NCI-H446 (cell line): ENCODE data around the gene EEF1E1.
A peak's percentile ranks its signal among the peaks of the same experiment; 100 is the strongest.

Experiments used
- DNase-seq, 2 experiments: peaks; one replicate each; lab custom pipeline; 2025; lab: John Stamatoyannopoulos, UW

Gene EEF1E1

DNA sequence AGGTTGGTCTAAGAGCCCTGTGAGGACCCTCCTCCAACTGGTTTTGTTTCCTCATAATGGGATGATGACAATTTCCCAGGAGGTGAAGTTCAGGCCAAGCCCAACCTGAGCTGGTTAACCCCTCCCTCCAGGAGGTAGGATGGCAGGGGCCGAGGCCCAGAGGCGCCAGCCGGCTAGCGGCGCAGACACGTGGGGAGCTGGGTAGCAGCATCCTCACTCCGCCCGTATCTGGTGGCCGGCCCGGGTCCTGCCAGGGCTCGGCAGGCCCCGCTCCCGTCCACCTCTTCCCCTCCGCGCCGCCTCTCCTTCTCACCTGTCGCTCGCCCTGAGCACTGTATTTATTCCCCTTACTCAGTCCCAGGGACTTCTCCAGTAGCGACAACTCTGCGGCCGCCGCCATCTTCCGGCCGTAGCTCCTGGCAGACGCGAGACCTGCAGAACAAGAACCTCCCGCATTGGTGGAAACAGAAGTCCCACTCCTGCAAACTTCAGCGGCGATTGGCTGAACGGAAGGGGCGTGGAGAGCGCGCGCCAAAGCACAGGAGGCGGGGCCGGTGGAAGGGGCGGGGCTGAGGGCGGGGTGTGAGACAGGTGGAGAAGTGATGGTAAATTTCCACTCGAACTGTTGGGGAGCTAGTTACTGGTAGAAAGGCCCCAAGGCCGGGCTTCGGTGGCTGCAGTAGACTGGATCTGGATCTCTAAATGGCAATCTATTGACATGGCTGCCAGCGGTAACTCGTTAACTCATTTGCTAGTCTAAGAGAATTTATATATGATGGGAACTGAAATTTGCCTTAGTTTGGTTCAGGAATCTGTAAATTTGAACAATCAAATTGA lies at the start of gene EEF1E1:
EEF1E1 (minus strand) TSS at position 427 of the 837 bp plus-strand sequence; CDS start at position 400, 27 bp downstream.
- peak; percentile 83 to 95 for DNase-seq

DNA sequence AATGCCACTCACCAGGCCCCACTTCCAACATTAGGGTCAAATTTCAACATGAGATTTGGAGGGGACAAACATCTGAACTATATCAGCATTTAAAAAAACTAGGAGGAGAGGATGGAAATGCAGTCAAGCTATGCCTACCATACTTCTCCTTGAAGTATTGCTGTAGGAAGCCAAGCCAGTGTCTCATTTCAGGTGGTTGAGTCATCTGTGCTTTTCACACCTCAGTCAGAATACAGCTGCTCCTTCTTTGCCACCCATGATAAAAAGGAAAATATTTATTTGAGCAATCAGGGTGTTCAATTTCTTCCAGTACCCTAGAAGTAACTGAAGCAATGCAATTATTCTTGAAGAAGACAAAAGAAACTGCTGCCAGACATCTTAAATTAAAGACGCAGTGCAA lies 47.0 kb upstream of the EEF1E1 start:
- DNase-seq: no peak

DNA sequence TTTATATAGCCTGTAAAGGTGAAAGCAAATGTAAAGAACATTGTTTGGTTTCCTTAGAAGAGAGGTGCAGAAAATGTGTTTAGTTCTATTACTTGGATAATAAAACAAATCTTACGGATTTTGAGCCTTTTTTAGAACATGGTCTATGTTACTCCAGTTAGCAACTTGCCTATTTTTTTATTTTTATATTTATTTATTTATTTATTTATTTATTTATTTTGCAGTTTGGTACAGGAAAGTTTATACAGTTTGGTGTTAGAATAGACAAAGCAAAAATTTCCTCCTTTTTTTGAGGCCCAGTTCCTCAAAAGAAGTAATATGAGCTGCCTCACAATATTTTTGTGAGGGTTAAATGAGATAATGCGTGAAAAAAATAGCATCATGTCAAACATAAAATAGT lies 41.6 kb upstream of the EEF1E1 start:
- no peak for DNase-seq

DNA sequence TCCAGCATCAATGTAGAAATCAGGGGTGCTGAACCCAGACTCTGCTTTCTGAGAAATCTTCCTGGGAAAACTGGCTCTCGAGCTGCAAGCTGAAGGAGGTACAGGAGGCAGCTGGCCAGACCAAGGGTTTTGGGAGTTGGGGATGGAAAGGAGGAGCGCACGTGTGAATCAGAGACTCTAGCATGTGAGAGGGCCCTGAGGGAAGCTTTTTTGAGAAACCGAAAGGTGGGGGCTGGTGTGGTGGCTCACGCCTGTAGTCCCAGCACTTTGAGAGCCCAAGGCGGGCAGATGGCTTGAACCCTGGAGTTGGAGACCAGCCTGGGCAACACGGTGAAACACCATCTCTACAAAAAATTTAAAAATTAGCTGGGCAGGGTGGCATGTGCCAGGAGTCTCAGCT lies 37.1 kb upstream of the EEF1E1 start:
- no peak for DNase-seq

DNA sequence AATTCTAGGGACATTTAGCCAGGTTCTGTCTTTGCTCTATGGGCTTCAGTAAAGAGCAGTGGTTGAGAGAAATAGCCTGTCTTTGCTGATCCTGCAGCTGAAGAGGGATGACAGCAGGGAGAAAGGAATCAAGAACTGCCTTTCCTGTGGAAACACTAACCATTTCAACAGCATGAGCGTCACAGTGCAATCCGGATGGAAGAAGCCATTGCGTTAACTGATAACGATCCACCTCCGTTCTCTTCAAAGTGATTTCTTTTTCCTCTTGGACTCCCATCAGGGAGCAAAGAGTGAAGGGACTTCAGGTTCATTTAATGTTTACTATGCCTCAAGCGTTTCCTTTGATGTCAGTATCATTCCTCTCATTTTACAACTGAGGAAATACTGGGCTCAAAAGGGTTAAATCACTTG lies 35.2 kb upstream of the EEF1E1 start:
- no peak for DNase-seq

DNA sequence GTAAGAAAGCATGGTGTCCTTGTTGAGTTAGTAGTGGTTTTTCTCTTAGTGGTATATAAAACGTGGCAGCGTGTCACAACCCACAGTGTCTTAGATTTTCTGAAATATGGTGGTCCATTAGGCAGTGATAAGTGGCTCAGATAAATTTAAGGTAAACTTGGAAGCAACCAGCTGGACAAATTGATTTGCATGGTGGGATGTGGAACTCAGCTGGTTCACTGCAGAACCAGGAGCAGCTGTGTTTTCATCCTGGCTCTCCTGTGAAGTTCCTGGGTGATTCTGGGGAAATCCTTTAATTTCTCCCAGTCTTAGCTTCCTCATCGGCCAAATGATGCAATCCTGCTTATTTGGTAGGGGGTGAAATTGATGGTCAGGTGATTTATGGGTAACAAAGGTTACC lies 32.9 kb upstream of the EEF1E1 start:
- no peak for DNase-seq

DNA sequence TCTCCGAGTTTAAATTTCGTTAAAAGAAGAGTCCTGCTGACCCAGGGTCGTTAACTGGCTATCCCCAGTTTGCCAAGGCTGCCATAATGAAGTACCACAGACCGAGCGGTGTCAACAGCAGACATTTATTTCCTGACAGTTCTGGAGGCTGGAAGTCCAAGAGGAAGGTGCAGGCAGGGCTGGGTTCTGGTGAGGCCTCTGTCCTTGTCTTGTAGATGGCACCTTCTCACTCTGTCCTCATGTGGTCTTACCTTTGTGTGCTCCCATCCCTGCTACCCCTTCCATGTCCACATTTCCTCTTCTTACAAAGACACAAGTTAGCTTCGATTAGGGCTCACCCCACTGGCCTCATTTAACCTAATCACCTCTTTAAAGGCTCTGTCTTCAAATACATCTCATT lies 29.8 kb upstream of the EEF1E1 start:
- no peak for DNase-seq

DNA sequence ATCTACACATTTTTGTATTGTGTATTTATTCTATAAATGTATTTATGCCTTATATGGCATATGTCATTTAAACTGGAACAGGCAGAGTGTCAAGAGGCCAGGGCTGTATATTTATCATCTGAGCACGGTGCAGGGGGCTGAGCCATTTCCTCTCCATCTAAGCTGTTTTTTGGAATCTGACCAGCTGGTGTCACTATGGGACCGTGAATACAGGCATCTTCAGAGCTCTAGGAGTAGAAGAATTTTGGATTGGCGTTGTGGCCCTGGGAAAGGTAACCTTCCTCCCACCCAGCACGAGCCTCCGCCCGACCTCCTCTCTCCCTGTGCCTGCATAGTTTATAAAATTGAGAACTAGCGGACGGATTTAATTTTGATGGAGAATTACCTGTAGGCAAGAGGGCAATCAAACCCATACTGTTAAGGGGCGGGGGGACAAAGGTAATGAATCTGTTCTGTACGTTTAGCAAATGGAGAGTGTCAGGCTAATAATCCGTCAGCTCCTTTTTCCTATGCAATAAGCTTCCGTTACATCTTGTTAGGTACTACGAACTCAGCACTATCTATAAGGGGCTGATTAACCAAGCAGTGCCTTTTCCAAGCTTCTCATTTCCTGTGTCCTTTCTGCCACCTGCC lies 29.0 kb upstream of the EEF1E1 start:
- DNase-seq: peak; percentile 24 to 68

DNA sequence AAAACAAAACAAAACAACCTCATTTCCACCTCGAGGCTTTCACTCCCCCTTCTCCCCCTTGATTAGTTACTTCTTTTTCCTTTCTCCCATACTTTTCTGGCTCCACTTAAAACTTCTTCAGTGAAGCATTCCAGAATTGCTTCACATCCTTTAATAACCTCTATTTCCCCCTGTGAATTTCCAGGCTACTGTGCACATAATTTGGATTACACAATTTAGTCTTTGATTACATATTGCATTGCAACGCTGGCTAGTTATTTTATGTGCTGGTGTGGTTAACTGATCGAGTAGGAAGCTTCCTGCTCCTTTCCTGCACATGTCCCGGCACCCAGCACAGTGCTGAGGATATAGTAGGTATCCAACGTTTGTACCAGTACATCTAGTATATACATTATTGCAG lies 28.1 kb upstream of the EEF1E1 start:
- DNase-seq: no peak

DNA sequence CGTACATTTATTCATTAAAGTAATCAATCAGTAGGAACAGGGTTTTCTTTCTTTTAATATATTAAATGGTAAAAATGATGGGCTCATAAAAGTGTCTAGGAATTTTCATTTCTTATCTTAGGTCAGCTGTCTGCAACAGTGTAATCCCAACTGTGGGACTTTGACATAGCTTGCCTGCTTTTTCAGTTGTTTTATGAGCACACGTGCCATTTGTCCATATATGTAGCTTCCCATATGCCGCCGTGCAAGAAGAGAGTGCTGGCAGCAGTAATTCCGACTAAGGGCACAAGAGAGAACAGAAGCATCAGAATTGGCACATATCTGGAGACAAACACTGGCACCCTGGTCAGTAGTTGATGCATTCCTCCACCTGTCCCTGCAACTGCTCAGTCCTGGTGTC lies 20.9 kb upstream of the EEF1E1 start:
- DNase-seq: no peak

DNA sequence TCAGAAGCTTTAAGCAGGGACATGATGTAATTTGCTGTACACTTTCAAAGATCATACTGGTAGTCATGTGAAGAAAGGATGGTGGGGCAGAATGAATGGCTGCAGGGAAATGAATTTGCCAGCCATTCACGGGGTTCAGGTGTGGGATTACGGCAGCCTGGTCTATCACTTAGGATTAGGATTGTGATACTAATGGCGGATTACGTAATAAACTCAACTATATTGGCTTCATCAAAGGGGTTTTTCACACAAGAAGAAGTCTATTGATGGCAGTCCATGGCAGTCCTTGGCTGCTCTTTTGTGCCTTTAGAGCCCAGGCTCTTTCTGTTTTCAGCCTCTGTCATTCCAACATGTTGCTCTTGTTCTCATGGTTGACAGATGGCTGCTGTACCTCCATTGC lies 12.6 kb upstream of the EEF1E1 start:
- no peak for DNase-seq

DNA sequence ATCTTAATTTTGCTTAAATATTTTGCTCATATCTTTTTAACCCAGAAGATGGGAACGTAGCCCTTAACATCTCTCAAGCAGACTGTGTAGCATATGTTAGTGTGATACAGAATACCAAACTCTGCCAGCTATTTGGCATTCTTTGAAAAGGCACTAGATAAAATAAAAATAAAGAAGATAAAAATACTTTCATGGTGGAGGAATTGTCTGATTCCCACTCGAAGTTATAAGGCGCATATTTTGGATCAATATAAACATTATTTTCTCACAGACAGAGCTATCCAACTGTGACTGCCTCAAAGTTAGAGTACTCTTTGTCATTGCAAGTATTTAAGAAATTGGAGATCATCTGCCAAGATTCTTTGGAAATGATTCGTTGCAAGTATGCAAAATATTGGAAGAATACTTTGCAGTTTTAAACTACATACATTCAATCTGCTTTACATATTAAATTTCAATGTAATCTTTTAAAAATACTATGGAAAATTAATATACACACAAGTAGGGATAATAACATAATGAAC lies 10.8 kb upstream of the EEF1E1 start:
- no peak for DNase-seq

DNA sequence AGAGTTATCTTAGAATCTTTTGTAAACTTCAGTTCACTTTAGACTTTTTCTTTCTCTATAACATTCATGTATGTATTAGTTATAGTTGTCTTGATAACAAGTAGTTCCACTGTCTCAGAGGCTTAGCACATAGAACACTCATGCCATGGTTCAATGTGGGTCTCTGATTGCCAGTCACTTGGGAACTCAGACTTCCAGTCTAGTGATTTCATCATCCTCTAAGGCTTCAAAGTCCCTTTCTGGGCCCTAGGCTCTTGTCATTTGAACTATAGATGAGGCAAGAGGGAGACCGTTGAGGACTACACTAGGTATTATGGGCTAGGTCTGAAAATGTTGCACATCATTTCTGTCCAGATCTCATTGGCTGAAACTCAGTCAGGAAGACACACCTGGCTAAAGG lies 8.4 kb upstream of the EEF1E1 start:
- no peak for DNase-seq

DNA sequence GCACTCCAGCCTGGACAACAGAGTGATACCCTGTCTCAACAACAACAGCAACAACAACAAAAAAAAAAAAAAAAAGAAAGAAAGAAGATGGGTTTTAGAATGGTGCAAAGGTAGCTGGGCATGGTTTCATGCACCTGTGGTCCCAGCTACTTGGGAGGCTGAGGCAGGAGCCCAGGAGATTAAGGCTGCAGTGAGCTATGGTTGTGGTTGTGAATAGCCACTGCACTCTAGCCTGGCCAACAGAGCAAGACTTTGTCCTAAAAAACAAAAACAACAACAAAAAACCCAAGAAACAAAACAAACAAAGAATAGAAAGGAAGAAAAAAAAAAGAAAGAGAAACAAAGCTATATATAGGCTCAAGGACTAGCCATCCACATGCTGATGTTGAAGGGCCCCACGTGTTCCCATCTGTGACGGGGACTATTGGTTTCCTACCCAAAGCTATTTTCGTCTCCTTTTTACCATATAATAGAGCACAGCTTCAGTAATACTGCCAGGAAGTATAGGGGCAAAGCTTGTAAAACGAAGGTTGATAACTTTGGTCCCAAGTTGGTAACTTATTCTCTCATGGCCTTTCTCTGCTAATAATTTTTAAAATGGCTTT lies 7.9 kb upstream of the EEF1E1 start:
- no peak for DNase-seq

DNA sequence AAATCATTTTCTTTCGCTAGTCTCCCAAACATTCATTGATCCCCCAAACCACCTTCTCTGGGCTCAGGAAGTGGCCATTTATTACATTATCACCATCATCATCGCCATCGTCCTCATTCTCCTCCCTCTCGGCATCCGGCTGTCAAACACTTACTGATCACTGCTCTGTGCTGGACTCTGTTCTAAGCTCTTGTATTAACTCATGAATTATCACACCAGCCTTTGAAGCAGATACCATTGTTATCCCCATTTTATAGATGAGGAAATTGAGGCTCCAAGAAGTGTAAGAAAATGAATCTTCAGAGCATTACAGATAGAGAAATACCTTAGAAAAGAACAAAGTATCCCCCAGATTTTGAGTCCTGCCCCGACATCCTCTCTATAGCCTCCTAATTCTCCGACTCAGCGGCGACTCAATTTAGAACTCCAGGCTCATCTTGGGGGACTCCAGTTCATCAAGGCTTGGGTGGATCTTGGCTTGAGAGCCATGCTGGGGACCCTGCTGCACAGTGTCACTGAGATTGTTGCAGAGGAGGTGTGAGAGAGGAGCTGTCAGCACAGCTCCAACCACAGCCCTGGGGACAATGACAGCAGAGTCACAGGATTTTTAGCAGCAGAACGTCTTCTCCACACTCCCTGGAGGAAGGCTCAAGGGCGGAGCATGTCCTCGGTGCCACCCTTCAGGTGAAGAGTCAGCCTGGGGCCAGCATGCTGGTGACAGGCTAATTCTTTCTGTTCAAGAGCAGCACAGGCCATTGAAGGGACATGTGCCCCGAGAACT lies 6.6 kb upstream of the EEF1E1 start:
- no peak for DNase-seq

DNA sequence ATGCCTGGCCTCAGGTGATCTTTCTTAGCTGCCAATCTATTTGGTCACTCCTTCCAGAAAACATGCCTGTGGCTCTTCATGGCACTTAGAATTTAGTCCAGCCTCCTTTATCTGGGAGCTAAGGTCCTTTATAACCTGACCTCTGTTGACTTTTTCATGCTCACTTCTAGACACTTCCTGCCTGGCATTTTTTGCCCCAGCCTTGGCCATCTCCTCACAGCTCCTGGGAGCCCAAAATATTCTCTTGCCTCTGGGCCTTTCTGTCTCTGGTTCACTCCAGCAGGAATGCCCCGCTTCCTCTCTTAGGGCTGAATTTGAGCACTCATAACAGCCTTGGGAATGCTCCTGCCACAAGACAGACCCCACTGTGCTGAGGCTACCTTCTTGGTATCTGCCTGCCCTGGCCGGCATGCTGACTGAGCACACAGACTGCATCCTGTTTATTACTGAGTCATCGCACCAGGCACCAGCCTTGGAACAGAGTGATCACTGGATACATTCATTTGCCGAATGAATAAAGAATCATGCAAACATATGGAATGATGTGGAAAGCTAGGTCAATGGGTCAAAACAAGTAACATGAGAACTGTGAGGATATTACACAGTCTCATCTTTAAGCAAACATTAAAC lies 5.8 kb upstream of the EEF1E1 start:
- DNase-seq: peak in 1 of 2 experiments; percentile 6

DNA sequence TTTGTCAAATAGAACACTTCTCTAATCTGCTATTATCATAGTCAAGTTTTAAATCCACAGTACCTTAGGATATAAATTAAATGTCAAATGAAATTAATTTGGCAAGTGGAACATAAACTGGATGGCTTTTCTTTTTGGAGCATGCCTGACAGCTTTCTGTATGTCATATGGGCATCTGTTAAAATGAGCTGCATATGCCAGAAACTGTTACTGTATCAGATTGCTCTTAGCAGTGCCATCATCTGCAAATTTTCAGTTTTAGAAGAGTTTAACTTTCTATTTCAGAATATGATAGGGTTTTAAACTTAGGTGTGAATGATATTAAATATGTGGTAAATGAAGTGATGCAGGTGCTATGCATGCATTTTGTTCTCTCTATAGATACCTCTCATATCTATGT lies 3.4 kb upstream of the EEF1E1 start:
- no peak for DNase-seq

DNA sequence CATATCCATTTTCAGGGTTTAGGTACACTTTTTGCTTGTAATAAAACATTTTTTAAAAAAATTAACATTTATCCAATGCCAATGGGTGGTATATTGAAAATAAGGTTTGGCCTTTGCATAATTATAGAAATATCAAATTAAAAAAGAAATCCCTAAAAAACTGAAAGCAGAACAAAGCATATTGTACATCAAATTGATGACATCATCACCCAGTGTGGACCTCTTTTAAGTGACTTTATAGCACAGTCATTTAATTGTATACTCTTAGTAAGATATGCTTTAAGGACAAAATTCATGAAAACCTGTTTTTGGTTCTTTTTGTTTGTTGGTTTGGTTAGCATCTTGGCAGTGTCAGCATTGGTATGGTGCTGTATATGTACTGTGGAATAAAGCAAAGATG lies 1.4 kb upstream of the EEF1E1 start:
- no peak for DNase-seq

DNA sequence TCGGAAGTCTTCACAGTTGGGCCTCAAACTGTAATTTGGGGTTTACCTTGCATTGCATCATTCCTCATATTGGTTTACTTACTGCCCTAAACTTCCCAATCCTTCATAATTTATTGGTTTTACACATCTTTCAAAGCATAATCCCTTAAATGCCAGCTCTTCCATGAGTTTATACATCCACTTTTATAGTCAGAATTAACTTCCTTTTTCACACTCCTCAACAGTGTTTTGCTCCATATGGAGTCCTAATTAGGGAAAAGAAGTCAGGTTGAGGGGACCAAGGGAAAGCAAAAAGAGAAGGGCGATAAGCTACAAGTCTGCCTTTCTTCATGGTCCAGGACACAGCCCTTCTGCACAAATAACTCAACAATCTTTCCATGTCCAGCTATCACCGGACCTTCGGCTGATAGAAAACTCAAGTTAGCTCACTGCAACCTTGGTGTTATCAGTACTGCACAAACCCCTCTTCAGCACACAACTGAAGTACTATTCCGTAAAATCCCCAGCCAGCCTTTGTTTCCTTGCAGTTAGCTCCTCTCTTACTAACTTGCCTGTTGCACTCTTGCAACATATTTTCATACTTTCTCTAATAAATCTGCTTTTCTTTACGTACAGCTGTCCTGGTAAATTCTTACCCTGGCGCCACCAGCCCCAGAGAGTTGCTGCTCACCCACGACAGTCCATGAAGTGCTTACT lies 2.0 kb downstream of the EEF1E1 start:
- DNase-seq: no peak

DNA sequence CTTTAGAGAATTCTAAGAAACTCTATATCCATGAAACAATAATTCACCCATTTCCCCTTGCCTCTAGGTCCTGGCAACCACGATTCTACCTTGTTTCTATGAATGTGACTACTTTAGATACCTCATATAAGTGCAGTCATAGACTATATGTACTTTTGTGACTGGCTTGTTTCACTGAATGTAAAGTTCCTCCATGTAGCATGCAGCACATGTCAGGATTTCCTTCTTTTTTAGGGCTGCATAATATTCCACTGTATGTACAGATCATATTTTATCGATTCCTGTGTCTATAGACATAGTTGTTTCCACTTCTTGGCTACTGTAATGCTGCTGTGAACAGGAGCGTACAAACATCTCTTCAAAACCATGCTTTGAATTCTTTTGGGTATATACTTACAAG lies 11.7 kb downstream of the EEF1E1 start:
- DNase-seq: no peak

DNA sequence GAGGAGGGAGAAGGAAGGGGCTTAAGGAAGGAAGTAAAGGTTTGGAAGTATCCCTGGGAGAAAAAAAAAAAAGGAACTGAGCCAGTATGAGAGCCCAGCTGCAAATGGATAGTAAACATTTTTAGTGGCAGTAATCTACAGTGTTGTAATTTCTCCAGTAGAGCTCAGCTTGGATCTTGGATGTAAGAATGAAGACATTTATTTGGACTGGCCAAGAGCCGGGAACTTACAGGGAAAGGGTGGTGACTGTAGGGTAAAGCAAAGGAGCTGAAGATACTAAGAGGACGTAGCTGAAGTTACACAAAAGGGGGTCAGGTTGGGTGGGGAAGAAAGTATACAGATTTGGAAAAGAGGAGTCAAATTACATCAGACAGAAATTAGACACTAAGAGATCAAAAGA lies 13.5 kb downstream of the EEF1E1 start:
- DNase-seq: no peak
